ENCODE measurements around the gene ZRANB2.

ZRANB2 gene

GRCh38 chr1:71044833-71045232, 36.0 kb downstream of the ZRANB2 start:
- in situ Hi-C loops (cut with MboI; ENCODE audit: low sequenced_read_pairs, unreplicated experiment) = loop anchor here (25.0 kb wide), 1 partner anchor 358 kb away; no protein-coding TSS in a partner anchor
- no peak for DNase-seq (ENCODE audit: low spot score)

GRCh38 chr1:71043065-71043464, 37.8 kb downstream of the ZRANB2 start:
- TF ChIP-seq CTCF (IDR thresholded peaks at IDR 0.05; ENCODE audit: borderline replicate concordance, control extremely low read depth, extremely low read depth, insufficient read depth, missing control alignments) = no peak
- in situ Hi-C loops (cut with MboI; ENCODE audit: low sequenced_read_pairs, unreplicated experiment) = loop anchor here (25.0 kb wide), 1 partner anchor 356 kb away; no protein-coding TSS in a partner anchor
- DNase-seq (ENCODE audit: low spot score) = no peak

More at GRCh38 chr1:71044833-71045232, 36.0 kb downstream of the ZRANB2 start:
- no peak for TF ChIP-seq CTCF (IDR thresholded peaks at IDR 0.05; ENCODE audit: borderline replicate concordance, control extremely low read depth, extremely low read depth, insufficient read depth, missing control alignments)

- TF ChIP-seq CTCF (IDR thresholded peaks at IDR 0.05; ENCODE audit: borderline replicate concordance, control extremely low read depth, extremely low read depth, insufficient read depth, missing control alignments) = no peak
- in situ Hi-C loops (cut with MboI; ENCODE audit: low sequenced_read_pairs, unreplicated experiment) = loop anchor here (25.0 kb wide), 1 partner anchor 355 kb away; no protein-coding TSS in a partner anchor
- no peak for DNase-seq (ENCODE audit: low spot score)
Observed at GRCh38 chr1:71041806-71042205, 39.0 kb downstream of the ZRANB2 start.

- in situ Hi-C loops (cut with MboI; ENCODE audit: low sequenced_read_pairs, unreplicated experiment) = loop anchor here (25.0 kb wide), 1 partner anchor 352 kb away; no protein-coding TSS in a partner anchor
- DNase-seq (ENCODE audit: low spot score) = no peak
- no peak for TF ChIP-seq CTCF (IDR thresholded peaks at IDR 0.05; ENCODE audit: borderline replicate concordance, control extremely low read depth, extremely low read depth, insufficient read depth, missing control alignments)
Observed at GRCh38 chr1:71039661-71040262, 41.1 kb downstream of the ZRANB2 start.

GRCh38 chr1:71038942-71039341, 41.9 kb downstream of the ZRANB2 start:
- no peak for TF ChIP-seq CTCF (IDR thresholded peaks at IDR 0.05; ENCODE audit: borderline replicate concordance, control extremely low read depth, extremely low read depth, insufficient read depth, missing control alignments)
- DNase-seq (ENCODE audit: low spot score) = no peak
- in situ Hi-C loops (cut with MboI; ENCODE audit: low sequenced_read_pairs, unreplicated experiment) = loop anchor here (25.0 kb wide), 1 partner anchor 352 kb away; no protein-coding TSS in a partner anchor

GRCh38 chr1:71037829-71038620, 42.8 kb downstream of the ZRANB2 start:
- TF ChIP-seq CTCF (IDR thresholded peaks at IDR 0.05; ENCODE audit: borderline replicate concordance, control extremely low read depth, extremely low read depth, insufficient read depth, missing control alignments) = no peak
- DNase-seq (ENCODE audit: low spot score) = no peak
- in situ Hi-C loops (cut with MboI; ENCODE audit: low sequenced_read_pairs, unreplicated experiment) = loop anchor here (25.0 kb wide), 1 partner anchor 351 kb away; no protein-coding TSS in a partner anchor
